ENCODE results near the gene NDUFC1. TPM values are rescaled to one million over a fixed set of nuclear protein-coding genes. Genes with fewer than 3 reads are reported as not detected.
A peak's percentile ranks its signal among the peaks of the same experiment; 100 is the strongest.
"Not testable (repeated sequence)": the region's sequence is repeated elsewhere in the genome, so short reads cannot be mapped to it uniquely, and the experiment has no call there.

The NDUFC1 gene
- polyA plus RNA-seq, 3 donors: 94.2 to 103 (median 101) TPM

GRCh38 chr4:139267301-139267700, 35.0 kb downstream of the NDUFC1 start:
- no peak for DNase-seq (ENCODE audit: extremely low read depth in 1 of 11, low read depth in 9 of 11, low spot score in 4 of 11)

- peak in 6 of 11 donors; percentile 35 to 59 (median 48) for DNase-seq (ENCODE audit: extremely low read depth in 1 of 11, low read depth in 9 of 11, low spot score in 4 of 11)
Observed at GRCh38 chr4:139266583-139267257, 35.6 kb downstream of the NDUFC1 start.

- DNase-seq (ENCODE audit: extremely low read depth in 1 of 11, low read depth in 9 of 11, low spot score in 4 of 11): no peak
Observed at GRCh38 chr4:139266208-139266582, 36.1 kb downstream of the NDUFC1 start.

- DNase-seq (ENCODE audit: extremely low read depth in 1 of 11, low read depth in 9 of 11, low spot score in 4 of 11): no peak
Observed at GRCh38 chr4:139265654-139266053, 36.6 kb downstream of the NDUFC1 start.

DNA sequence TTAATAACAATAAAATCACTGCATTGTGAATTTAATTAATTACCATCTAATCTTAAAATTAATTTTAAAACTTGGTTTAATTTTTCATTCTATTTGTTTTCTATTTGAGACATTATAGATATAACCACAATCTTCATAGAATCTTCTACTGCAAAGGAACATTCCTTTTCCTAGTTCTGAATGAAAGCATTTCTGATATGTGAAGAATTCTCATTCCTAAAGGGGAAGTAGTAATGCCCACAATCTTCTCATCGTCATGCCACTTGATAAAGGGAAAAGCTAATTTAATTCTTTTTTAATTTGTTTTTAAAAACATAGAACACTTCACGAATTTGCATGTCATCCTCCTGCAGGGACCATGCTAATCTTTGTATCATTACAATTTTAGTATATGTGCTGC, 45.9 kb downstream of the NDUFC1 start:
- DNase-seq (ENCODE audit: extremely low read depth in 1 of 11, low read depth in 9 of 11, low spot score in 4 of 11): no peak

DNA sequence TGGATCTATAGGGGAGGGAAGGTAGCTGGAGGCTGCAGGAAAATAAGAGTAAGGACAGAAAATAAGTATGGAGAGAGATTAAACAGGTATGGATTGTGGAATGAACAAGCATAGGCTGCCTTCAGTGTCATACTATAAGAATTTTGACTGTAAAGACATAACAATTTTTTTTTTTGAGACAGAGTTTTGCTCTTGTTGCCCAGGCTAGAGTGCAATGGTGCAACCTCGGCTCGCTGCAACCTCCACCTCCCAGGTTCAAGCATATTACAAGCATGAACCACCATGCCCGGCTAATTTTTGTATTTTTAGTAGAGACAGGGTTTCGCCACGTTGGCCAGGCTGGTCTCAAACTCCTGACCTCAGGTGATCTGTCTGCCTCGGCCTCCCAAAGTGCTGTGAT, 46.7 kb downstream of the NDUFC1 start:
- DNase-seq (ENCODE audit: extremely low read depth in 1 of 11, low read depth in 9 of 11, low spot score in 4 of 11): not testable (repeated sequence)

- DNase-seq (ENCODE audit: extremely low read depth in 1 of 11, low read depth in 9 of 11, low spot score in 4 of 11): no peak
Observed at GRCh38 chr4:139253713-139254112, 48.6 kb downstream of the NDUFC1 start.

- no peak for DNase-seq (ENCODE audit: extremely low read depth in 1 of 11, low read depth in 9 of 11, low spot score in 4 of 11)
Observed at GRCh38 chr4:139253046-139253445, 49.2 kb downstream of the NDUFC1 start.

DNA sequence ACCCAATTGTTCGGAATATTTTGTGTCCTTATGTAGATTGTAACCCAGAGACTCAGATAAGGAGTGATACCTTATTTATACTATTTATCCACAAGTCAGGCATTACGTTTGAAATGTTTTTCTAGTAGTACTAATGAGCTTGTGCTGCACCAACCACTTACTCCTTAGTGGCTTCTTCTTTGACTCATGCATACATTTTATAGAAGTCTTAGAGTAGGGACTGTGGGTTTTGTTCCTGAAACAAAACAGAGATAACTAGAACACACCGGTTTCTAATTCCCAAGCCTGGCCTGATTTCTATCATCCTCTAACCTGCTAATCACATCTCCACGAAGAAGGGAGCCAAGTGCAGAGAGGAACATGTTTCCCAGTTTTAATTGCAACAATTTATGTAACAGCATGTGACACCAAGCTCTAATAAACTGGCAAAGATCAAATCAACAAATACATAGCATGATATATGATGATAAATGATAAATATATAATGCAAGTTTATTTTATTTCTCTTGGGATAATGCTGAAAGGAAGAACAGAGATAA, 54.5 kb downstream of the NDUFC1 start:
- DNase-seq (ENCODE audit: extremely low read depth in 1 of 11, low read depth in 9 of 11, low spot score in 4 of 11): no peak

DNA sequence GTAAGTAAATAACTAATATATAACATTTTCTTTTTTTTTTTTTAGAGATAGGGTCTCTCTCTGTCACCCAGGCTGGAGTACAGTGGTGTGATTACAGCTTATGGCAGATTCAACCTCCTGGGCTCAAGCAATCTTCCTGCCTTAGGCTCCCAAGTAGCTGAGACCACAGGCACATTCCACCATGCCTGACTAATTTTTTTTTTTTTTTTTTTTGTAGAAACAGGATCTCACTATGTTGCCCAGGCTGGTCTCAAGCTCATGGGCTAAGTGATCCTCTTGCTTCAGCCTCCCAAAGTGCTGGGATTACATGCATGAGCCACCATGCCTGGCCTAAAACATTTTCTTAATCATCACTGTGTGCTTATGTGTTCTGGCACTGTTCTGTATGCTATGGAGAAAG, 55.0 kb downstream of the NDUFC1 start:
- DNase-seq (ENCODE audit: extremely low read depth in 1 of 11, low read depth in 9 of 11, low spot score in 4 of 11): no peak

DNA sequence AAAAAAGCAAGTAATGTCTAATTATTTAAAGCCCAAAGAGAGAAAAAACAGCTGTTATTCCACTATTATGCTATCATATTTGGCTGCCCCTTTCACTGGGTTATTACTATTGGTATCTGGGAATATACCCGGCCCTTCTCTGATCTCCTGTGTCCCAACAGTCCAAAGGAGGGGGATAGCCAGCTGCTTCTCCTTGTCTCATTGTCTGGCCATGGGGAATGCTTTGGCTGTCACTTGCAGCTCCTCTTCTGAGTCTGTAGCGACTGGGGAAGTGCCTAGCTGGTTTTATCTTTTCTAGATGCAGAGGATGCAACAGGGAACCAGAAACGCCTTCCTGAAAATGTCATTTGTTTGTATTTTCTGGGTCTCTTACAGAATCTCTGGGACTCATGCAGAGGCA, 56.1 kb downstream of the NDUFC1 start:
- no peak for DNase-seq (ENCODE audit: extremely low read depth in 1 of 11, low read depth in 9 of 11, low spot score in 4 of 11)

GRCh38 chr4:139245590-139245989, 56.7 kb downstream of the NDUFC1 start:
- DNase-seq (ENCODE audit: extremely low read depth in 1 of 11, low read depth in 9 of 11, low spot score in 4 of 11): no peak

GRCh38 chr4:139243448-139244365, 58.6 kb downstream of the NDUFC1 start:
- DNase-seq (ENCODE audit: extremely low read depth in 1 of 11, low read depth in 9 of 11, low spot score in 4 of 11): no peak

GRCh38 chr4:139242511-139243051, 59.7 kb downstream of the NDUFC1 start:
- no peak for DNase-seq (ENCODE audit: extremely low read depth in 1 of 11, low read depth in 9 of 11, low spot score in 4 of 11)

- no peak for DNase-seq (ENCODE audit: extremely low read depth in 1 of 11, low read depth in 9 of 11, low spot score in 4 of 11)
Observed at GRCh38 chr4:139241784-139242151, 60.5 kb downstream of the NDUFC1 start.

DNA sequence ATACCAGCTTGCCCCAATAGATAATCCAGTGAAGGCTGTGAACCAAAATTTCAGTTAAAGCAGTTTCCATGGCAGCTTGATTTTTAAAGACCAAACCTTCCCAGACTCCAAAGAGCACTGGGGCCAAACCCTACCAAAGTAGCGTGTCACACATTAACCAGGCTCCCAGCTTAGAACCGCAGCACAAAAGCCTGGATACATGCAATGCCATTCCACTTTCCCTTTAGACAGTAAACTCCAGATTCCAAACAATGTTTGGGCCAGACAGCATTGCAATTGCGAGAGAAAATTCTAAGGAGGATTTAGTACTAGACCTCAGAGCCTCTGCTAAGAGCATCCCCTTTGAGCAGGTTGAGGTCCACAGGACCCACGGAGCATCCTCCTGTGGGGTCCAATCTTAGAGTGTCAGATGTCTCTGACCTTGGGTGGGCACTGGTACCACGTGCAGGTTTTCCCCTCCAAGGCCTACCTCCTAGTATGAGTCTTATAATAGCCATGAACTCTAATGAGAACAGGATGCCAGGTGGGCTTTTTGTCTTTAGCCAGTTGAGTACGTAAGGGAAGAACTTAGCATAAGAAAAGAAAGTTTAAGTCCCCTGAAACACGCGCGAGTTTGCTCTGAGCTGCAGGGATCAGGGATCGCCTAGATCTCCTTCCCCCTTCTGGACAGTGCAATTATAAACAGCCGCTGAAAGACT, 61.0 kb downstream of the NDUFC1 start:
- peak in 4 of 11 donors; percentile 11 to 26 (median 13) for DNase-seq (ENCODE audit: extremely low read depth in 1 of 11, low read depth in 9 of 11, low spot score in 4 of 11)
